Heart right ventricle (tissue), 16 donors: Measurements from ENCODE around the gene HAPSTR1. TPM values are rescaled to one million over a fixed set of nuclear protein-coding genes. Genes with fewer than 3 reads are reported as not detected.
A peak's percentile ranks its signal among the peaks of the same experiment; 100 is the strongest.

Experiments
- ATAC-seq, 8 donors: fragments of 200-7000 bp; cut with Tn5 transposase; one replicate each; pipeline ENCODE4 v1.9.1; 2020; ENCODE audit warnings: mild to moderate bottlenecking in 8 of 8, moderate library complexity in 8 of 8, moderate number of reproducible peaks in 1 of 8
- DNase-seq, 2 donors: peaks; one replicate each; pipeline ENCODE4 v3.0.0-alpha.2; 2020
- H3K27ac ChIP-seq, 10 donors: fragments of 200-600 bp; sonication (generic) in 2 of 10; one replicate each; pipeline versions ENCODE4 v1.5.0 to v1.8.0; 2020 to 2022; ENCODE audit warnings: mild to moderate bottlenecking in 3 of 10
- H3K27me3 ChIP-seq, 7 donors: fragments of 200-600 bp; one replicate each; pipeline ENCODE4 v1.8.0; 2021 to 2022; ENCODE audit warnings: mild to moderate bottlenecking in 2 of 7
- H3K36me3 ChIP-seq, 9 donors: fragments of 200-600 bp; sonication (generic) in 1 of 9; one replicate each; pipeline versions ENCODE4 v1.5.0 to v1.8.0; 2020 to 2022; ENCODE audit warnings: mild to moderate bottlenecking in 2 of 9
- H3K4me1 ChIP-seq, 9 donors: fragments of 200-600 bp; sonication (generic) in 1 of 9; one replicate each; pipeline versions ENCODE4 v1.5.0 to v1.8.0; 2020 to 2022; ENCODE audit warnings: mild to moderate bottlenecking in 4 of 9
- H3K4me3 ChIP-seq, 10 donors: fragments of 200-600 bp; sonication (generic) in 2 of 10; one replicate each; pipeline versions ENCODE4 v1.5.0 to v1.8.0; 2020 to 2022; ENCODE audit warnings: mild to moderate bottlenecking in 7 of 10, moderate library complexity in 2 of 10
- H3K9me3 ChIP-seq, 11 donors: fragments of 200-600 bp in 10 of 11; sonication (generic) in 2 of 11; one replicate each; pipeline versions ENCODE4 v1.5.0 to v1.8.0; 2013 to 2022; ENCODE audit warnings: mild to moderate bottlenecking in 2 of 11, control low read depth in 1 of 11, moderate library complexity in 1 of 11
- CTCF ChIP-seq, 9 donors: fragments of 200-600 bp; sonication (generic) in 2 of 9; IDR thresholded peaks; one replicate each; pipeline versions ENCODE4 v1.5.0 to v1.8.0; 2021 to 2022; ENCODE audit warnings: antibody characterized with exemption in 9 of 9, mild to moderate bottlenecking in 5 of 9, moderate library complexity in 1 of 9
- WGBS, 2 donors: extraction: QIAGEN DNeasy Blood & Tissue Kit; methylation state at CpG; one replicate each; pipeline ENCODE4 v1.1.7; 2013; ENCODE audit warnings: inconsistent platforms in 1 of 2; 5-methylcytosine and 5-hydroxymethylcytosine counted together
- intact Hi-C, 10 donors: fragments of 100-400 bp; cut with DNase I; formaldehyde crosslinking; loops; one replicate each; pipeline versions ENCODE4 v1.11.1 to v1.14.2; 2022
- polyA plus RNA-seq, 2 donors: library from polyadenylated mRNA; stranded (reverse); fragments of 200-250 nt; gene quantifications; one replicate each; pipeline ENCODE4 v1.2.3, GENCODE V29; 2013
- total RNA-seq, 10 donors: library from RNA; stranded (reverse); fragmentation: NEBNext Ultra II Directional in 3 of 10; extraction: Animal tissue kit (Norgen Biotek cat#: 25700) in 3 of 10; gene quantifications; one replicate each; pipeline versions ENCODE4 v1.2.1 to v1.2.4, GENCODE V29; 2021 to 2023
- donor health status: Arrhythmogenic right ventricular cardiomyopathy.
- donor health status: ischemic (EF 13 %, LVEDD 7.1; RV severe dilation, severe dysfunction).
- donor health status: healthy with polysubstance abuse.
- donor health status: DM: no; HTN: yes; CAD: no.
- donor health status: DM: no; HTN: no; CAD: no.
- donor health status: ischemic (EF 25% LVEDD 6.9; RV normal size, moderate dysfunction).
- donor health status: ischemic (EF 25% LVEDD 5.7; RV mildly dilated, moderate dysfunction).
- donor health status: healthy.
- donor health status: DM: yes; HTN: yes; CAD: no.
- donor health status: Ischemic cardiomyopathy.
- donor health status: ischemic (EF 35%, LVEDD 5.7; RV mildly dilated, moderate dysfunction).
- donor health status: nonischemic (EF 11% LVEDD 7.7; RV severe dilation, severe dysfunction).
- donor health status: DM: yes; HTN: yes; CAD: no.
- donor health status: PGD.
- donor health status: ischemic (EF 29% LVEDD 5.4; RV normal size, mild dysfunction).
- donor health status: nonischemic (EF 23%, LVEDD 6.1; RV moderate dilation, normal function).

HAPSTR1 gene
- total and polyA plus RNA-seq, 12 donors, result 10.2 to 74.7 (median 63.7) TPM

GRCh38 chr16:9112844-9113186 is 21.4 kb downstream of the HAPSTR1 start:
- DNase-seq (no peak), ATAC-seq (no peak)
- H3K27me3 ChIP-seq, result no peaks in the 10 kb centered on the region
- WGBS, 2 donors, result 29 to 47% methylated on average over 1 of the region's 1 CpG
- no peaks in the 10 kb centered on the region for H3K9me3 ChIP-seq
- H3K27ac ChIP-seq, result peak overlapping the region in 2 of 10 donors; percentile 1 to 28
- intact Hi-C loops, result no loop called here
- TF ChIP-seq CTCF (IDR thresholded peaks at IDR 0.05), result no peak
- peaks cover 0 to 73% (median 18%) of the 10 kb centered on the region in 9 donors for H3K36me3 ChIP-seq
- no peak overlapping the region for H3K4me3 ChIP-seq
- peaks cover 13 to 99% (median 90%) of the 10 kb centered on the region in 9 donors for H3K4me1 ChIP-seq

- no peak overlapping the region for H3K4me3 ChIP-seq
- no peak for TF ChIP-seq CTCF (IDR thresholded peaks at IDR 0.05)
- intact Hi-C loops, result no loop called here
- peaks cover 10 to 99% (median 90%) of the 10 kb centered on the region in 9 donors for H3K4me1 ChIP-seq
- DNase-seq, result no peak
- peaks cover 0 to 73% (median 12%) of the 10 kb centered on the region in 9 donors for H3K36me3 ChIP-seq
- ATAC-seq, result no peak
- no peak overlapping the region for H3K27ac ChIP-seq
- 90 to 93% methylated on average over 3 of the region's 3 CpGs for WGBS, 2 donors
- no peaks in the 10 kb centered on the region for H3K27me3 ChIP-seq
- H3K9me3 ChIP-seq, result no peaks in the 10 kb centered on the region
These were observed 22.3 kb downstream of the HAPSTR1 start for GRCh38 chr16:9113707-9114106.

DNA sequence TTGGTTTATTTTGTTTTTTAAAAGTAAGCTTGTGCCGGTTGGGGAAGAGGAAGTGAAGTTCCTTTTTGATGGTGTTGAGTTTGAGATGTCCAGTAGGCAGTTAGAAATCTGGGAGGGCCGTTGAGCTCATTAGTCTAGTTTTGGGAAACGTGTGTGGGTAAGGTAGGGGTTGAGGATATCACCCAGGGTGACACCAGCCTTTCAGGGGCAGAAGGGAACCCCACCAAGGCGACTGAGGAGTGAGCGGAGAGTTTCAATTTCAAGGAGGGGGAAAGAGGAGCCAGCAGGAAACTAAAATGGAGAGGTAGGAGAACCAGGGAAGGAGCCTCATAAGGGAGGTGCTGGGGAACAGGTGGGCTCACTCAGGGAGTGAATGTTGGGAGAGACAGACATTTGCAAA is 22.7 kb downstream of the HAPSTR1 start:
- DNase-seq (no peak), ATAC-seq (peak in 1 of 8 donors; percentile 8)
- intact Hi-C loops, result no loop called here
- Histone ChIP-seq H3K36me3 (peaks cover 0 to 73% (median 10%) of the 10 kb centered on the region in 9 donors), H3K27me3 (no peaks in the 10 kb centered on the region), H3K4me1 (peaks cover 6 to 99% (median 90%) of the 10 kb centered on the region in 9 donors), H3K4me3 (no peak overlapping the region), H3K27ac (no peak overlapping the region), H3K9me3 (no peaks in the 10 kb centered on the region)
- WGBS, 2 donors, result 75 to 79% methylated on average over 5 of the region's 5 CpGs
- no peak for TF ChIP-seq CTCF (IDR thresholded peaks at IDR 0.05)

- Histone ChIP-seq H3K36me3 (peaks cover 0 to 70% (median 10%) of the 10 kb centered on the region in 9 donors), H3K27ac (no peak overlapping the region), H3K27me3 (no peaks in the 10 kb centered on the region), H3K4me1 (peaks cover 2 to 99% (median 90%) of the 10 kb centered on the region in 9 donors), H3K9me3 (no peaks in the 10 kb centered on the region), H3K4me3 (no peak overlapping the region)
- intact Hi-C loops, result no loop called here
- ATAC-seq (peak in 1 of 8 donors; percentile 29), DNase-seq (no peak)
- TF ChIP-seq CTCF (IDR thresholded peaks at IDR 0.05), result no peak
- 94 to 95% methylated on average over 3 of the region's 3 CpGs for WGBS, 2 donors
These were observed 23.4 kb downstream of the HAPSTR1 start for GRCh38 chr16:9114842-9115241.
